ENCODE measurements around the gene GNAO1.

The GNAO1 gene

GRCh38 chr16:56260378-56261160, 69.3 kb downstream of the GNAO1 start:
- H3K27ac ChIP-seq: no peak overlapping the region
- TF ChIP-seq ZFX (IDR thresholded peaks at IDR 0.05; ENCODE audit: borderline replicate concordance): no peak
- no peak for TF ChIP-seq CTCF (IDR thresholded peaks at IDR 0.05)

- TF ChIP-seq CTCF (IDR thresholded peaks at IDR 0.05) (no peak), ZFX (IDR thresholded peaks at IDR 0.05; ENCODE audit: borderline replicate concordance) (no peak)
- H3K27ac ChIP-seq: no peak overlapping the region
These were observed 70.4 kb downstream of the GNAO1 start for GRCh38 chr16:56261656-56262055.

GRCh38 chr16:56262148-56262547, 70.9 kb downstream of the GNAO1 start:
- no peak overlapping the region for H3K27ac ChIP-seq
- TF ChIP-seq CTCF (IDR thresholded peaks at IDR 0.05): no peak
- no peak for TF ChIP-seq ZFX (IDR thresholded peaks at IDR 0.05; ENCODE audit: borderline replicate concordance)

- H3K27ac ChIP-seq: no peak overlapping the region
- no peak for TF ChIP-seq CTCF (IDR thresholded peaks at IDR 0.05)
- no peak for TF ChIP-seq ZFX (IDR thresholded peaks at IDR 0.05; ENCODE audit: borderline replicate concordance)
These were observed 71.4 kb downstream of the GNAO1 start for GRCh38 chr16:56262551-56263245.

GRCh38 chr16:56263711-56264608, 72.7 kb downstream of the GNAO1 start:
- no peak overlapping the region for H3K27ac ChIP-seq
- TF ChIP-seq CTCF (IDR thresholded peaks at IDR 0.05): no peak
- no peak for TF ChIP-seq ZFX (IDR thresholded peaks at IDR 0.05; ENCODE audit: borderline replicate concordance)

GRCh38 chr16:56264609-56264972, 73.3 kb downstream of the GNAO1 start:
- no peak overlapping the region for H3K27ac ChIP-seq
- TF ChIP-seq ZFX (IDR thresholded peaks at IDR 0.05; ENCODE audit: borderline replicate concordance) (no peak), CTCF (IDR thresholded peaks at IDR 0.05) (no peak)
